Skeletal muscle cell (primary cell): ENCODE results near the gene RNF8.
"Not testable (repeated sequence)": the region's sequence is repeated elsewhere in the genome, so short reads cannot be mapped to it uniquely, and the experiment has no call there.

Experiments used
- DNase-seq: peaks from one replicate; pipeline ENCODE4 v3.0.0-alpha.2; 2010; ENCODE audit warnings: low read depth
- H3K4me3 ChIP-seq: 2 replicates; pipeline ENCODE4 v1.5.1; 2011; ENCODE audit warnings: low read depth, mild to moderate bottlenecking, control low read depth, low read length, moderate library complexity

RNF8 gene

DNA sequence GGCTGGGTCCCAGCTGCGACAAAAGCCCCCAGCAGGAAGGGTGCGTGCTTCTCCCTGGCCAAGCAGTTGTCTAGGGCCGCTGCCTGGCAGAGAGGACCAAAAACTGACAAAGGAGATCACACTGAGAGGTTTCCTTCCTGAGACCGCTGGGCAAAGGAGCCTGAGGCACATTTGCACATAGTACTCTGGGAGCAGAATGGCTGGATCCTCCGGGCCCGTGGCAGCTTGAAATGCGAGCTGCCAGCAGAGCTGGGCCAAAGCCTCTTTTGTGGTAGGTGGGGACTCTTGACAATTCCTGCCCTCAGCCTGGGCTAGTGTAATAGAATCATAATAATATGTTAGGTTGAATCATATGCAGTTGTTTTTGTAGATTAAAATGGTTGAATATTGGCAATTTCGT lies 33.1 kb upstream of the RNF8 start:
- no peak for DNase-seq
- no peak overlapping the region for H3K4me3 ChIP-seq

DNA sequence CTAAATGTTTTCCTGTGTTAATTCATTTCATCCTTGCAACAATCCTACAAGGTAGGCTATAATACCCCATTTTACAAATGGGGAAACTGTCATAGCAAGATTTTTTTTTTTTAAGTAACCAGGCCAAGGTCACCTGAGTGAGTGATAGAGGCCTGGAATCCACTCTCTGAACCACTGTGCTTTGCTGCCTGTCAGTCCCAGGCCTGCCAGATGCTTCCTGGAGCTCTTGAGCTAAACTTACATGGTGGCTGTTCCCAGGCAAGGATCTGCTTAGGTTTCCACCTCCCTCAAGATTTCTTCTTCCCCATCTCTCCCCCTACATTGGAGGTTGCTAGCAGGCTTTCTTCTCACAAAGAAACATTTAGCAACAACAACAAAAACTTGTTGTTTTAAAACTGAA lies 32.7 kb upstream of the RNF8 start:
- no peak for DNase-seq
- no peak overlapping the region for H3K4me3 ChIP-seq

DNA sequence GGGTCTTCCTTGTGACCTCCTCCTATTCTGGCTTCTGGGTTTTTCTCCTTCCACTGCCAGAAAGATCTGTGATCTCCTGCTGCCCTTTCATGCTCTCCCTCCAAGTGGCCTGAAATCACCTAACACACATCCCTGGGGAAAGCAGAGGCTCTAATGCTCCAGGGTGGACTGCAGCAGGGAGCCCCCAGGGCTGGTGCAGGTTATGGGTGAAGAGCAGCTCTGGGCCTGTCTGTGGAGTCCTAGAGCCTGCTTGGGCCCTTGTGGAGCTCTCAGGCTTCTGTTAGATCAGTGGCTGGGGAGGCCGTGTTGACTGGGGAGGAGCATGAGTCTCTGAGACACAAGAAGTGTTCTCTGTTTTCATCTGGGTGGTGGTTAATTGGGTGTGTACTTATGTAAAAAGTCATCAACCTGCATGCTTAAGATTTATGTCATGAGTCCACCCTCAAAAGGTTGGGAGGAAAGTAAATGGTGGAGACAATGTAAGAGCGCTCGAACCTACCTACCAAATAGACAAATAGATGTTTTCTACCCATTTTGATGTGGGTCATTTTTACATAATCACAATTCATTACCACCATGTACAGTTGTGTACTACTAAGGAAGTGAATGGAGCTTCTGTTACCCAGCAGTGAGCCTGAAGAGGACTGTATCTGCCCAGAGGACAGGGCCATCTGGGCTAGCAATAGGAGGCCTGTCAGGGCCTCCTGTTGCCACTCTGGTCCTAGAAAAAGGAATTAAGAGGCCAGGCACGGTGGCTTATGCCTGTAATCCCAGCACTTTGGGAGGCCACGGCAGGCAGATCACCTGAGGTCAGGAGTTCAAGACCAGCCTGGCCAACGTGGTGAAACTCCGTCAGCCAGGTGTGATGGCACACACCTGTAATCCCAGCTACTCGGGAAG lies 32.0 kb upstream of the RNF8 start:
- H3K4me3 ChIP-seq: no peak overlapping the region
- no peak for DNase-seq

DNA sequence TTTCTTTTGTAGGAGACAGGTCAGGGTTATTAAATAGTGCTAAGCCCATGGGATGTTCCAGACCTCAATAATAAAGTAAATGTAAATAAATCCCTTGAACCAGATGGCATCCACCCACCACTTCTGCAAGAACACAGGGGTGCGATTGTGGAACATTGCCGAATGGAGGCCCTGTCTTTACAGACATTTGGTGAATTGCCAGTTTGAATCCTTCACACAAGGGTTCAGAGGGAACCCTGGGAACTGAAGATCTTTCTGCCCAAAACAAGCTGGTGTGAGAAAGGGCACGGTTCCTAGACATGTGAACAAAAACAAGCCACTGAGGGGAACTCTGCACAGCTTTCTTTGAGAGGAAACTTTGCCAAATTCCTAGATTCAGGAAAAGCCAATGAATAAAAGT lies 30.2 kb upstream of the RNF8 start:
- H3K4me3 ChIP-seq: no peak overlapping the region
- peak; percentile 60 for DNase-seq

DNA sequence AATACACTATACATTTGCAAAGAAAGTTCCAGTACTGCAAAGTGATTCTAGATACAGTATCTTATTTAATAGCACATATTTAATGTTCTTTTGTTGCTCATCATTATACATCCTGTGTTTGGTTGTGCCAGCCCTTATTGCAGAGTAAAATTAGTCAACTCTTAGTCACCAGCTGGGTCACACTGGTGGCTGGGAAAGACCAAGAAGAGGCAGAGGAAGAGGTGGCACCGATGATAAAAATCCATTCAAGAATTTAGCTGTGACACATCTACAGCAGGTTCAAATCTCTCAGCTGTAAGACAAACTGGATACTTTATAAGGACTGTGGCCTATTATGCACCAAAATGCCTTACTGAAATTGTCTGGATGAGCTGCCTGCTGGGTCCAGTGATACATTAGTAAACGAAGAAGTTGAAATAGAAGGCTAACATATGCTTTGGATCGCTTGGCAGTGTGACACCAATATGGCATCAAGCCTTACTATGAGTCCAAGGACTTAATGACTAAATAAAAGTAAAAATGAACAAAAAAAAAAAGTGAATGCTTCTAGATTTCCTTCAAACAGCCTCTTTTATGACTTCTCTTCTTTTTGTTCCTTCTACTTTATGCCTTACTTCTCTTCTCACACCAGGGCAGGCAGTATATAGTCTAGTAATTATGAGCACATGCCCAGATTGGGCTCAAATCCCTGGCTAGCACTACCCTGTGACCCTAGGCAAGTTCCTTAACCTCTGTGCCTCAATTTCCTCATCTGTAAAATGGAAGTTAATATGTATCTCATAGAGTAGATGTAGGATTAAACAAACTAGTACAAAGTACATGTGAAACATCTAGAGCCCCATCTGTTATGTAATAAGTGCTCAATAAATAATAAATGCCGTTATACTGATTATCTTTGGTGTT lies 29.4 kb upstream of the RNF8 start:
- no peak for DNase-seq
- no peak overlapping the region for H3K4me3 ChIP-seq

DNA sequence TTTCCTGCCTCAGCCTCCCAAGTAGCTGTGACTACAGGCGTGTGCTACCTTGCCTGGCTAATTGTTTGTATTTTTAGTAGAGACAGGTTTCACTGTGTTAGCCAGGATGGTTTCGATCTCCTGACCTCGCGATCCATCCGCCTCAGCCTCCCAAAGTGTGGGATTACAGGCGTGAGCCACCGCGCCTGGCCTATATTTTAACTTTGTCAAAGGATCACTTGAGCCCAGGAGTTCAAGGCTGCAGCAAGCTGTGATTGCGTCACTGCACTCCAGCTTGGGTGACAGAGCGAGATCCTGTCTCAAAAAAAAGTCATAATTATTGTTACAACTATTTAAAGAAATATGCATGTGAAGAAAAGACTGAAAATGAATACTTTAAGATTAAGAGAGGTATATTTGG lies 23.4 kb upstream of the RNF8 start:
- not testable (repeated sequence) for H3K4me3 ChIP-seq, DNase-seq

DNA sequence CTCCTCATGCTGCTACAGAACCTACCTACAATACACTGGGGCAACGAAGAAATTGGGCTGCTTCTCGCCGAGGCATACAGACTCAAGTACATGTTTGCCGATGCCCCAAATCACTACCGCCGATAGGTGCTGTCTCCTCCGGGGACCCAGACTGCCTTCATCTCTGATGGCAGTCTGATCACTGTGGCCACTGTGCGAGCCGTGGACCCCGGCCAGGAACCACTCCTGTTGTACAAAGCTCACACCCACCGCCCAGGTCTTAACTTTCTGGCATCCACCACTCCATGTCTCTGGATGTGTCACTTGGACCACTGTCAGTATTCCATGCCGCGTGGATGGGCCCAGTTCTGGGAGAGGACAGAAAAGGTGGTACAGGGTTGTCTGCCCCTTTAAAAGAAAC lies 22.7 kb upstream of the RNF8 start:
- H3K4me3 ChIP-seq: no peak overlapping the region
- no peak for DNase-seq

DNA sequence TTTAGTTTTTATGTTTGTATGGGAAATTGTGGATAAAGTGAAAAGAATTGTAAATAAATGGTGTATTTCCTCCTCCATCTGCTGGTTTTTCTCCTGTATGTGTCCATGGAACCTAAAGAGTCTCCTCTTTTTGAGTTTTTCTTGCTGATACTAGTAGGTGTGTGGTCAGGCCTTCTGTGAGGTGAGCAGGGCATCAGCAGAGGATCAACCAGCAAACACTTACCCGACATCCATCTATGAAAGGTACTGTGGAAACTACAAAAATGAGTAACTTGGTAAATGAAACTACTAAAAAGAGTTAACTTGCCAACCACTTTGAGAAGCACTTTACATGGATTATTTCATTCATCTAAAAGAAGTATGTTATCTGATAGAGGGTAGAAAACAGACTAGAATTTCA lies 20.9 kb upstream of the RNF8 start:
- no peak for DNase-seq
- no peak overlapping the region for H3K4me3 ChIP-seq

DNA sequence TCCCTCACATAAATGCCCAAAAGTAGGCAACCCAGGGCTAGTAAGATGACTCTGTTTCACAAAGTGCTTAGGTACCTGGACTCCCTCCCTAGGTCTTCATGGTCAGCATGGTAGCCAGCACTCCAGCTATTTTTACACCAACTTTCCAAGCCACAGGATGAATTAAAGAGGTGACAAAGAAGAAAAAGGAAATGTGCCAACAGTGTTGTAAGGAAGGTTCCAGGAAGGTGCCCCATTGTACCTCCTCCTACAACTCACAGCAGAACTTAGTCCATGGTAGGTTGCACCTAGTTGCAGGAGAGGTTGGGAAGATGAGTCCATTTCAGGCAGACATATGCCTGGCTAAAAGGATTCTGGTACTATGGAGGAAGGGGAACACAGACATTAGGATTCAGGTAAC lies 19.7 kb upstream of the RNF8 start:
- H3K4me3 ChIP-seq: no peak overlapping the region
- DNase-seq: no peak

DNA sequence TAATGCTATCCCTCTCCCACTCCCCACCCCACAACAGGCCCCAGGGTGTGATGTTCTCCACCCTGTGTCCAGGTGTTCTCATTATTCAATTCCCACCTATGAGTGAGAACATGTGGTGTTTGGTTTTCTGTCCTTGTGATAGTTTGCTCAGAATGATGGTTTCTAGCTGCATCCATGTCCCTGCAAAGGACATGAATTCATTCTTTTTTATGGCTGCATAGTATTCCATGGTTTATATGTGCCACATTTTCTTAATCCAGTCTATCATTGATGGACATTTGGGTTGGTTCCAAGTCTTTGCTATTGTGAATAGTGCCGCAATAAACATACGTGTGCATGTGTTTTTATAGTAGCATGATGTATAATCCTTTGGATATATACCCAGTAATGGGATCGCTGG lies 15.5 kb upstream of the RNF8 start:
- not testable (repeated sequence) for H3K4me3 ChIP-seq

DNA sequence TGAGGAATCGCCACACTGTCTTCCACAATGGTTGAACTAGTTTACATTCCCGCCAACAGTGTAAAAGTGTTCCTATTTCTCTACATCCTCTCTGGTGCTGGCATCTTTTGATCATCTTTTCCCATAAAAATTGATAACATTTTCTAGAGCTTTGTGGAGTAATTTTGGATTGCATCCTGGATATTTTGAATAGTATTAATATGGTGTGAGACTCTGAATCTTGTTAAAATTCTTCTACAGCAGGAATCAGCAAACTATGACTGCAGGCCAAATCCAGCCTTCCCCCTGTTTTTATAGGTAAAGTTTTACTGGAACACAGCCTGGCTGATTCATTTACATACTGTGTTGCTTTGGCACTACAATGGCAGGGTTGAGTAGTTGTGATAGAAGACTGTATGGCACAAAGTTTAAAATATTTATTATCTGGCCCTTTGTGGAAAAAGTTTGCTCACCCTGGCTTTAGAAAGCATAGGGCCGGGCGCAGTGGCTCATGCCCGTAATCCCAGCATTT lies 15.0 kb upstream of the RNF8 start:
- no peak for DNase-seq
- H3K4me3 ChIP-seq: no peak overlapping the region

More for the DNA sequence above, 15.5 kb upstream of the RNF8 start:
- not testable (repeated sequence) for DNase-seq

DNA sequence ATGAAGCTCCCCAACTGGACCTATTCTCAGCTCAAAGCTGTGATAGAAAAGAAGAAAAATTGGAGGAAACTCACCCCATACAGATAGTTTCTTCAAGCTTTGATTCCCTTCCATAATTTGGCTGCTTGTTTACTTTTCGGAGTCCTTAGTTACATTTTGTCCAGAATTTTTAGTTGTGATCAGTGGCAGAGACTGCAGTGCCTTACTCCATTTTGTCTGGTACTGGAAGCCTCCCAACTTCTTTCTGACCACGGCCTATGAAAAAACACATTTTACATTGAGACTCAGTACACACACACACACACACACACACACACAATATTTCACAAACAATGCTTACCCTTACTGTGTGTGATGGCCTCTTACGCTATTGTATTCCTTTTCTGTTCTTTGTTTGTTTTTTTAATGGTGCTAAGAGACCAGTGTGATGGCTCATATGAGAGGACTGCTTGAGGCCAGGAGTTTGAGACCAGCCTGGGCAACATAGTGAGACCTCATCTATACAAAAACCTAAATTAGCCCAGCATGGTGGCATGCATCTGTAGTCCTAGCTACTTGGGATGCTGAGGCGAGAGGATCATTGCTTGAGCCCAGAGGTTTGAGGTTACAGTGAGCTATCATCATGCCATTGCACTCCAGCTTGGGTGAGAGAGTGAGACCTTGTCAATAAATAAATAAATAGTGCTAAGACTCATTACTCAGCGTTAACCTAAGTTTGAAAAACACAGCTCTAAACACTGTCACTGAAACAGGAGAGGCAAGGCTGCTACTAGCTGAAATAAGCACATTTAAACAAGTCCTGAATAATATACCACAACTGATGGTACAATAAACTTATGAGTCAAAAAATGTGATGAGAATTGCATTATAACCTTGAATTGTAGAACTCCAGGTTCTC lies 13.8 kb upstream of the RNF8 start:
- no peak overlapping the region for H3K4me3 ChIP-seq
- no peak for DNase-seq

DNA sequence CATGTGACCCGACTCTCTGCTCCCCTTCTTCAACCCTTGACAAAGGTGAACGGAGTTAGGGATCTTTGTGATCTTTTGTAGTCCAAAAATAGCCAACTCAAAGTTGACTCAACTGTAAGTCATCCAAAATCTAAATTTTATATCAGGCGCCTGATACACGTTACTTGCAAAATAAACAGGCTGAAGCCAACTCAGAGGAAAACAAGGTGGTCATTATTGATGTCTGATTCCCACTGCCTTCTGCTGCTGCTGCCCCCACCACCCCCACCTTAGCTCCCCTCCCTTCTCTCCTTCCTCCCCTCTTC lies 13.2 kb upstream of the RNF8 start:
- no peak for DNase-seq
- no peak overlapping the region for H3K4me3 ChIP-seq

DNA sequence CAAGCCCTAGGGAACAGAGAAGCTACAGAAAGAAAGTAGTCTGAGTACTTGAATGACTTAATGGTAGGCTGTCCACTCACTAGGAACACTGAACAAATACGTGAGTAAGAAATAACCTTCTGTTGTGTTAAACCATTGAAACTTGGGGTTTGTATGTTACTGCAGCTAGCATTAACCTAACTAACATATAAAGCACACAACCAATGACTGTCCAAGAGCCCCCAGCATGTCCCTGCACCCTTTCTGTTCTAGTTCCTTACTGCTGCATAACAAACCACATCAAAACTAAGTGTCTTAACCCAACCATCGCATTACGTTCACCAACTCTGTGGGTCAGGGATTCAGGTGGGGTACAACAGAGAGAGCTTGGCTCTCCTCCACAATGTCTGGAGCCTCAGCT lies 10.5 kb upstream of the RNF8 start:
- no peak for DNase-seq
- H3K4me3 ChIP-seq: no peak overlapping the region

DNA sequence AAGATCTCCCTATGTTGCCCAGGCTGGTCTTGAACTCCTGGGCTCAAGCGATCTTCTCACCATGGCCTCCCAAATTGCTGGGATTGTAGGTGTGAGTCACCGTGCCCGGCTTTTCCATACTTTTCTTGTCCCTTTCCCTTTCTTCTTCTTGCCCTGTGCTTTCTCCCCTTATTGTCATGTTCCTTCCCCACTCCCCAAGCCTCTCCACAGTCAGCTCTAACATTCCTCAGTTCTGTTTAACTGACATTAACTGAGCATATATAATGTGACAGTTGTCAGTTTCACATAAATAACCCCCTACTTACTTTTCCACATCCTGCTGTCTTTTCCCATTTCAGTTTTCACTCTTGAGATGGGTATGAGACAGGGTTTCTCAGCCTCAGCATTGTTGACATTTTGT lies 9.5 kb upstream of the RNF8 start:
- no peak overlapping the region for H3K4me3 ChIP-seq
- no peak for DNase-seq

DNA sequence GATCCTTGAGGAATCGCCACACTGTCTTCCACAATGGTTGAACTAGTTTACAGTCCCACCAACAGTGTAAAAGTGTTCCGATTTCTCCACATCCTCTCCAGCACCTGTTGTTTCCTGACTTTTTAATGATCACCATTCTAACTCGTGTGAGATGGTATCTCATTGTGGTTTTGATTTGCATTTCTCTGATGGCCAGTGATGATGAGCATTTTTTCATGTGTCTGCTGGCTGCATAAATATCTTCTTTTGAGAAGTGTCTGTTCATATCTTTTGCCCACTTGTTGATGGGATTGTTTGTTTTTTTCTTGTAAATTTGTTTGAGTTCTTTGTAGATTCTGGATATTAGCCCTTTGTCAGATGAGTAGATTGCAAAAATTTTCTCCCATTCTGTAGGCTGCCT lies 8.0 kb upstream of the RNF8 start:
- not testable (repeated sequence) for DNase-seq, H3K4me3 ChIP-seq

DNA sequence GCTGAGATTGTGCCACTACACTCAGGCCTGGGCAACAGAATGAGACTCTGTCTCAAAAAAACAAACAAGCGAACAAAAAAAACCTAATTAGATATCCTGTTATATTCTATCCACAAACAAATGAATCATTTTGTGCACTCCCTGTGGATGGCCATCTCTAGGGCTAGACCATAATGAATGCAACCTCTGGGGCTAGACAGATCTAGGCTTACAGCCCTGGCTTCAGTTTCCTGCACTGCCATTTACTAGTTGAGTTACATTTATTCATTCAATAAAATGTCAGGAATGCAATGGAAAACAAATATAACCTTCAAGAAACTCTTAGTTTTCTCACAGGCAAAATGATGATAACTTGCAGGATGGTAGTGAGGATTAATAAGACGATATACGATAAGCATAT lies 6.6 kb upstream of the RNF8 start:
- no peak for DNase-seq
- H3K4me3 ChIP-seq: no peak overlapping the region

DNA sequence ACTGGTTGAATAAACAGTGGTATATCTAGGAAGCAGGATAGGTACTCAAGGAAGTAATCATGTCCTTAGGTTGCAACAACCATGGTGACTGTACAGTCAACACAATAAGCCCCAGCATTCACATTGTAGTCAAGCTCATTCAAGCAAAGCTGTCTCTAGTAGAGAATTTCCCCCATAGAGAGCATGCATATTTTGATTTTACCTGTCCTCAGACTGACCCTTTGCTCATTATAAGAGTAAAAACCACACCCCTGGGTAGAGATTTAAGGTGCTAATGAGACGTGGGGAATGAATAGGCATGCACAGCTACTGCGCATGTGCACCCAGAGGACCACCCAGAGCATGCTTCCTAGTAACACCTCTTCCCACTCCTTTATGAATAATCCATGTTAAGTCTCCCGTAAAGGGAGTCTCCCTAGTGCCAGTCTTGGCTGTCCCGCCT lies 6.1 kb upstream of the RNF8 start:
- DNase-seq: no peak
- H3K4me3 ChIP-seq: no peak overlapping the region

DNA sequence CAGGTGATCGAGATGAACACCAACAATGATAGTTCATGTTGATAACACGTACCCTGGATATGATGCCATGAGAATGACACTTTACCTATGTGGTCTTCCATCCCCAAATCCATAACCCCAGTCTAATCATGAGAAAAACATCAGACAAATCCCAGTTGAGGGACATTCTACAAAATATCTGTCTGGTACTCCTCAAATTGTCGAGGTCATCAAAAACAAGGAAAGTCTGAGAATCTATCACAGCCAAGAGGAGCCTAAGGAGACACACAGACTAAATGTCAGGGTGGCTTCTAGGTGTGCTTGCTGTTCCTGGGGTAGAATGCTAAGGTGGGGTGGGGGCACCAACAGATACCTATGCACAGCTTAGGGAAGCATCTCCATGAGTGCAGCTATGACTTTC lies 2.8 kb upstream of the RNF8 start:
- no peak overlapping the region for H3K4me3 ChIP-seq
- DNase-seq: no peak

DNA sequence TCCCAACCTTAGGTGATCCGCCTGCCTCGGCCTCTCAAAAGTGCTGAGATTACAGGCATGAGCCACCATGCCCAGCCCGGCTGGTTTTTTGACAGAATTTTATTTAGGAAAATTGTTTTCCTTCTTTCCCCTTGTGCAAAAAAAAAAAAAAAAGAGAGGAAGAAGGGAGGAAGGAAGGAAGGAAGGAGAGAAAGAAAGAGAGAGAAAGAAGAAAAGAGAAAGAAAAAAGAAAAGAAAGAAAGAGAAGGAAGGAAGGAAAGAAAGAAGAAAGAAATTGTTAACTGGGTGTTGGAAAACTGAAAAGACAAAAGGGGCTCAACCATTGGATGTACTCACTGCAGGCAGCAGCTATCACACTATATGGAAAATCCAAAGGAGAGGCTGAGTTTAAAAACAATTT lies 1.4 kb upstream of the RNF8 start:
- no peak overlapping the region for H3K4me3 ChIP-seq
- no peak for DNase-seq
